NCI-H1694 treated with DMSO at 0.1 percent for 48 hours (cell line): ENCODE data around the gene CAPN7.
A peak's percentile ranks its signal among the peaks of the same experiment; 100 is the strongest.

ENCODE experiments used
- DNase-seq: peaks from one replicate; lab custom pipeline; 2025; lab: John Stamatoyannopoulos, UW

CAPN7 gene

DNA sequence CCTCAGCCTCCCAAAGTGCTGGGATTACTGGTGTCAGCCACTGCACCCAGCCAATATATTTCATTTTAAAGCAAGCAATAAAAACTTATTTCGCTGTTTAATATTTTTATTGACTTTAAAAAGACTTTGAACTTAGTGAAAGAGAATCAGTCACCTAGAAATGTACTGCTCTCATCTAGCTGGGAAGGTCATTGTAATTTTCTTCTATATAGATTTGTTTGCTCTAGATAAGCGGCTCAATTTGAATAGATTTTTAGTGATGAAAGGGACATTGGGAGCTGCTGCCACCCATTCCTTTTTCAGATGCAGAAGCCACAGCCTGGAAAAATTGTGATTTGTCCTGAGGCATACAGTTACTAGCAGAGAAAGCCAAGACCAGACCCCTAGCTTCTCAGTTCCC is 40.1 kb downstream of the CAPN7 start:
- DNase-seq = no peak

DNA sequence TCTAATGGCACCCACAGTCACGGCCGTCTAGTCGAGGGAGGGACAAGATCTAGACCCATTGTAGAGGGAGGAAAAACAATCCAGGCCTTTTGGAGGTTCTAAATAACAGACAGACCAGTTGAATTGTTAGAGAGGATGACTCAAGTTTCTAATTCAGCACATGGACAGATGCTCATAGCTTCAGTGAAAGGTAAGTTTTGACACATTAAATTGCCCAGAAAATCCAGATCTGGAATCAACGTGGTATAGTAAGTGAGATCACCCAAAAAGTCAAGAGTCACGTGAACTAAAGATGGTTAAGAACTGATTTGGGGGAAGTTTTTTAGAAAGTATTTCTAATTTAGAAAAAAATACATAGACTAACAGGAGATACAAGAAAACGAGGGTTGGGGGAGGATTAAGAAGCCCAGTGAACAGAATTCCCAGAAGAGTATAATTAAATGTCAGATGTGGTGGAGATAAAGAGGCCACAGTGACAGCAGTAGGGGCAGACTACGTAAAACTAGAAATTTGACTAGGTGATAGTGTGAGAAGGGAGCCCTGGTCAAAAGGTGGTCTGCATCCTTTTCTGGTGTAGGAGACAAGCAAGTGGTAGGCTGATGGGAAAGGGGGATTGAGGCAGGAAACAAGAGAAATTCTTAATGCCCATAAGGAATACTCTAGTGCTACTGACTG is 47.1 kb downstream of the CAPN7 start:
- DNase-seq = no peak

DNA sequence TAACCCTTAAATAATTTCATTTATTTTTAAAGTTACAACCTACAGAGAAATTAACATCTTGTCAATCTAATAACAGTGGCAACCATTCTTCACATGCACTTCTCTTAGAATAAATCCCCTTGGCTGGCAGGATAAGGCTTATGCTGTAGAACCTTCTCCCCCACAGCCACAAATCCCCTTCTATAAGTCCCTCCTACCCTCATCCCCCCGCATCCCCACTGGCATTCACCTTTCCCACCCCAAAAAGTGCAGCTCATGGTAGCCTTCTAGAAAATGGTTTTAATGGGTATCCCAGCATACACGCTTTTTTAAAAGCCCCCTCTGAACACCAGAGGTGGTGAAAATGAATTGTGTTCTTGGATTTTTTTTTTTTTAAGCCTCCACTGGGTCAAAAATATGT is 49.2 kb downstream of the CAPN7 start:
- no peak for DNase-seq

DNA sequence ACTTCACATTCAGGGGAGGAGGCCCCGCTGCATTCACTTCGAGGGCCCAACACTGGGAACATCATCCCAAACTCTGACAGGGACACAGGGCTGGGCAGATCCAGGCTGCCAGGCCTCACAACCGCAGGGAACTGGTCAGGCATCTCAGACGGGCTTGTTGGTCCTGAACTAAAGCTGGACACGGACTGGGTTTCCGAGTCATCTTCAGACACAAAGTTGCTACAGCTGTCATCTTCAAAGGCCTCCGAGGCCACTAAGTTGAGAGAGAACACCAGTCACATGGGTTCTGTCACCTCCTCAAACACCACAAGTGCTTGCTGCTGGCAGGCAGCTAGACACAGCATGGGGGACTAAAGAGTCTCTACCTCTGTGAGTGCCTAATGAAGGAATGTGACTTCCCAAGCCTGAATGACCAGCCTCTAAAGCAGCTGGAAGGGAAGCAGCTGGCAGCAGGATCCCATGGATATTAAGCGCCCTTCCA is 50.9 kb downstream of the CAPN7 start:
- DNase-seq = no peak

DNA sequence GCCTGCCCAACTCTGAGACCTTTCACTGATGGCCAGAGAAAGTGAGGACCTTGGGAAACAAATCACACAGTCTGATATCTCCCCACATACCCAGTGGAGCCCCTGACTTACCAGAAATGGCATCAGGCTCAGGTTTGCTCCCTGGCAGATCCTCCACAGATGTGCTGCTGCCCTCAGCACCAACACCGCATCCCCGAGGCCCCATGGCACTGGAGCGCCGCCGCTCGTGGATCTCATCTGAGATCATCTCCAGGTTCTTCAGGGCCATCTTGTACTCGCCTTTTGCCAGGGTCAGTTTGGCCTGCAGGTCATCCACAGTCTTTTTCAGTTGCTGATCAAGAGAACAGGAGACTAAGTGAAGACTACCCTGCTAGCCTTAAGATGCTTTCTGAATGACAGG is 52.7 kb downstream of the CAPN7 start:
- no peak for DNase-seq

DNA sequence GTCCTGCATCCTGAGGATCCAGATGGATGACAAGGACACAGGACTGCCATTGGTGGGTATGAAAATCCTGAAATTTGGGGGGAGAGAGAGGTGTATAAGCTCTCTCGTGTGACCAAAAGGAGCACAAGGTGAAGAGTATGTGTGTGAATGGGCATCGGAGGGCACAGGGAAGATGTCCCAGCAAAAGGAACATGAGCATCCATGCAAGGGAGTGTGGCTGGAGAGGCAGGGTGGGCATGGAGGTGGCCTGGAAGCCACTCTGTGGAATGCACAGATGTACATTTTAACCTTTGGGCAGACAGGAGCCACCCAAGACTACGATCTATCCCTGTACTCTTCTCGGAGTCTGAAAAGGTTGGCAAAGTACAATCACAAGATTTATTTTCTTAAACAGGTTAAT is 54.5 kb downstream of the CAPN7 start:
- DNase-seq = no peak

DNA sequence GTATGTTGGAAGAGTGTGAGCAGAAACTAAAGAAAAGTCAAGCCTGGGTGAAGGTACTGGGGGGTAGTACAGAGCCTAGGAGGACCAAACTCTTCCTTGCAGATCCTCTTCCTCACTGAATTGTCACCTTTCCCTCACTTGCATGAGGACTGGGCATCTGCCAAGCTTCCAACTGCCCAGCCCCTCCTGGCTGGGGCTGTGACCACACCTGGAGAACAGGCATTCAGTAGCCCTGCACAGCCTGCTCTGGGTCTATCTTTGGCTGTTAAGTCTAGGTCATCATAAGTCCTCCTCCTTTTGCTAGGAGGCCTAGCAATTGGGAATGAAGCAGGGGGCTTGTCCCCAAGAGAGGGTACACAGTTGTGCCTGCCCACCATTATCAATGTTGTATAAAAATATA is 55.2 kb downstream of the CAPN7 start:
- DNase-seq = no peak

DNA sequence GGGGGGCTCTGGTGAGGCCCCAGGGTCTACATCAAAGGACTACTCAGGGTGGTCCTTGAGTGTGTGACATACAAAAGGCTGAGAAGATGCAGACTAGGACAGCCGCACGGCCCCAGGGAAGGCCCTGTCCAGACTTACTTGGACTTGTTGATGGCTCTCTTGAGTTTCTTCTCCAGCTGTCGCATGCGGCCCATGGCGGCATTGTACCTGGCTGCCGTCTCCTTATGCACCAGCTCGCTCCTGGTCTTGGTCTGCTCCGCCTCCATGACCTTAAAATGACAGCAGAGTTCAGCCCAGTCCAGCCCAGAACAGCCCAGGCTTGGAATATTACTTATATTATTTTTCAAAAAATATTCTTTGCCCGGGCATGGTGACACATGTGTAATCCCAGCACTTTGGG is 56.0 kb downstream of the CAPN7 start:
- no peak for DNase-seq

DNA sequence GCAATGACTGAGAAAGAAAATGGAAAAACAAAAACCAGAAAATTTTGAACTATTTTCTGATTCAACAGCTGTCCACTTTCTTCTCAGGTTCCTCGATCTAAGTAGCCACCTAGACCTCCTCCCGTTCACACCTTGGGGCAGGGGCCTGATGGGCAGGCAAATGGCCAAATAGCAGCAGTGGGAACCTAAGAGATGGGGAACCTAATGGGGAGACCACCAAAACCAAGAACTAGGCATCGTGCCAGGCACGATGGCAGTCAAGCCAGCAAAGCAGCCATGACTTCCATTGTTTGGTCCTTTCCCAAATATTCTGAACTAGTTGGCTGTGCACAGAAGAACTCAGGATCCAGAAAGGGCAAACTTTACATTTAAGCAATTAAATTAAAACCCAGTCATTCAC is 57.1 kb downstream of the CAPN7 start:
- no peak for DNase-seq

DNA sequence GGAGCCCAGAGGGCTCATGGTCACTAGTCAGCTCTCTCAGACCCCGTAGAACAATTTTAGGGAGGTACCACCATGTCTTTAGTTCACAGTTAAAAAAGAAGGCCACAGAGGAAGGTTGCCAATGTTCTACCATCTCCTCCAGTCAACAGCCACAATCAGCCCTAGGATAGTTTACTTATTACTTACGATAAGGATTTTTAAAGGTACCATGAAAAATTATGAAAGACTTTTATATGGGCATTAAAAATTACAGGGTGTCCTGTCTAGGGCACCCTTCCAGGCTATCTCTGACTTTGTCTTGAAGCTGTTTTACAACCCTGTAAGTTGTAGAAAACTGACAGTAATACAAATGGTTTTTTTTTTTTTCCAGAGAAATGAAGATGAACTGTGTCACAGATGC is 57.9 kb downstream of the CAPN7 start:
- DNase-seq = no peak

DNA sequence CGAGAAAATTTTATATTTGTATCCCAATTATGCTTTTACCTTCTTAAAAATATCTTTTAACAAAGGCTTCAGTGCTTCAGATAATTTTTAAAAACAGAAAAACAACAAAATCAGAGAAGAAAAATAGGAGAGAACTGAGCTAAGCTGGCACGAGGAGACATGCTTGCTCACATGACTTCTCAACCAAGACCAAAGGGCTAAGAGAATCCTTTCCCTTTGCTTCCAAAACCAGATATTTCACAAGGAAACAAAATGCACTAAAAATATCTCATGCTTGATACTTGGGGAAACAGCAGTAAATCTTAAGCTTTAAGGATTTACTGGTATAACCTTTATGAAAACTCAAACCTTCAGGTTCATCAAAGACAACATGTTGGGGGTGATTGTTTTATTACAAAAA is 58.4 kb downstream of the CAPN7 start:
- DNase-seq = no peak

DNA sequence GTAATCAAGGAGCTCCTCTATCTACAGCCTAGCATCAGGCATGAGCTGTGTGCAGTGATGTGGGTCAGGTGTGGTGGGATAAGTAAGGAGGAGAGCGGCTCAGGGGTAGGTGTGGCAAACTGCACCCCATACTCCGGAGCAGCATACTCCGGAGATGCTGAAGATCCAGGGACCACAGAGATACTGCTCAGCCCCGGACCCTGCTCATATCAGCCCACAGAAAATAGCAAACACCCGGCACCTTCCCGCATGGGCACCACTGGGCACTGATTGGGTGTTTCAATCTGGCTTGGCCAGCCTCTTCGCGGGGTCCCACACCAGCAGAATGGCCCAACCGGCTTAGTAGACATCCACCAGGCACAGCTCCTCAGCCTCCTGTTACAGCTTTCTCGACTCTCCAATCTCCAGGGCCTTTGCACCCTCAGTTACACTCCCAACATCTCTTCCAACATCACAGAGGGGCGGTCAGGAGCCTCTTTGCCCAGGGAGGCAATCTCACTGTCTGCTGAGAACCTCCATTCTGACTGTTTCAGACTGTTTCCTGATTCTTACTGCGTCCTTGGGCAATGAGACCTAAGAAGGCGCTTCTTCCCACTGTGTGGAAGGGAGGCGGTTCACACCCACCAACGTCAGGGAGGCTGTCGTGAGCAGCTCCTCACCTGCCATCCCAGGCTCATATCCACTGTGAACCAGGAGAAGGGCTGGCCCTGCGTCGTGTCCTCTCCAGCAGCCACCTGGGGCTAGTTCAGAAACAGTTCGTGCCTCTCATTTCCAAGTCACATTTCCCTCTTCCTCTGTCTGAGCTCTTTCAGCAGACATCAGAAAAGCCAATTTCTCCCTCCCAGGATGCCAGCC is 59.8 kb downstream of the CAPN7 start:
- DNase-seq = no peak

DNA sequence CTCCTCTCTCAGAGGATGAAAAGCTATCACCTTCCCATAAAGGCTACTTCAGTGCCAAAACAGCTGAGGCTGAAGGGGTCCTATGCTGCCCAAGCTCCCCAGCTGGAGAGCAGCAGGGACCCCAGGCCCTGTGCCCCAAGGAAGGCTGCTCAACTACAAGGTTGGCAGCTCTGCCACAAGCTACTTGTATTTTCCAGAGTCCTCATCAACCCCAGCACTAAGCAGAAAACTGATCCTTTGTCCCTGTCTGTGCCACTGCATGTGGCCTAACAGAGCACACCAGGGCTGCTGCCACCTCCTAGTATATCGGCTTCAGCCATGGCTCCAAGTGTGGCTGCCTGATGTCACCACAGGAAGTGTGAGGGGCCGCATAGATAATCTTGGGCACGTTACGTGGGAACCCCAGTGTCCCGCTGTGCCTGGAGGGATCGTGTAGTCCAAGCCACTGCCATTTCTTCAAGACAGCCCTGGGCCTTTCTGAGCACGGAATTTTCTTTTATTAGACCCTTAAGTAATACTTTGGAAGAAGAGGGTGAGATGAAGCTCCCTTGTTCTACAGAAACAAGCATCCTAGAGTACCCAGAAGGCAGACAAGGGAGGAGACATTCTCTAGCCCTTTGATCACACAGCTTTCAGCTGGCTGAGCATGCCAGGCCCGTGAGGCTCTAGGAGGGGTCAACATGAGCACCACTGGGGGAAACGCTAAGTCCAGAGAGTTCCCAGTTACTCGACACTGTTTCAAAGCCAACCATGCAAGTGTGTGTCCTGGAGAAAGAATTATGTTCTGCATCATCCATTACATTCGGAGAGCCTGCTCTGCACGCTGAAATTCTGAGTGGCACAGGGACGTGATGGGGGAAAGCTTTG is 60.7 kb downstream of the CAPN7 start:
- DNase-seq = no peak

DNA sequence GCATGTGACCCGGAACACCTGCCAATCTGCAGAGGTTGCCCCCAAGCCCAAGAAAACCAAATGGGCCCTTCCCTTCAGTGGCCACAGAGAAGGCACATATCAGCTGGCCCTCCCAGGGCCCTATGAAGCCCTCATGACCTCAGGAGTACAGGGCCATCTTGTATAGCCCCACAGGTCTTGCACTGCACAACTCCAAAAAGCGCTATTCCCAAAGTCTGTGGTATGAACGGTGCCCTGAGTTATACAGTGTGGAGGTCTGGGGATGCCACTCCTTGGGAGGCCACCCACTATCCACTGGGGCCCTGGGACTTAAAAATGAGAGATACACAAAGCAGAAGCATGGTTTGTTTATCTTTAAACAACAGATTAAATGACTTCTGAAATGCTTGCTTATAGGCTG is 61.5 kb downstream of the CAPN7 start:
- DNase-seq = no peak

DNA sequence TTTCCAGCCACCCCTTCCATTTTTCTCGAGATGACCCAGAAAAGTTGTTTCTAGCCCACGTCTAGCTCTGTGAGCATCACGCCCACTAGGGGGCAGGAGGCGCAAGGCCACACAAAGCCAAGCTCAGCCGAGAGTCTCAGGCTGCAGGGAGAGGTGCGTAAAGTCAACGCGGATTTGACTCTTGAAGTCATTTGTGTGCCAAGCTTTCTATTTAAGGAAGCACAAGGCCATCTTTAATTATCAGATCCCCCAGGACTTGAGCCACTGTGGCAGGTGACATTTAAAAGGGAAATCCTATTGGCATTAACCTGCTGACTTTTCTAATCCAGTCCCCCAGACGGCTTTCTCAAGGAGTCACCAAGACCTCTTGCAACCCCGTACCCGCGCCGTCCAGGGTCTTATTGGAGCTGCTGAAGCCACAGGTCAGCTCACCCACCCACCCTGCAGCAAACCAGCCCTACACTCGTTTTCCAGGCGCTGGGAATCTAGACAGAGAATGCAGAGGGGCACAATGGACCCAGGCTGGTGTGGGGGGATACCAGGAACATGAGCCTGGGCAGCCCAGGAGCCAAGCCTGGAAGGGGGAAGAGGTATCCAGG is 62.1 kb downstream of the CAPN7 start:
- DNase-seq = peak; percentile 50

DNA sequence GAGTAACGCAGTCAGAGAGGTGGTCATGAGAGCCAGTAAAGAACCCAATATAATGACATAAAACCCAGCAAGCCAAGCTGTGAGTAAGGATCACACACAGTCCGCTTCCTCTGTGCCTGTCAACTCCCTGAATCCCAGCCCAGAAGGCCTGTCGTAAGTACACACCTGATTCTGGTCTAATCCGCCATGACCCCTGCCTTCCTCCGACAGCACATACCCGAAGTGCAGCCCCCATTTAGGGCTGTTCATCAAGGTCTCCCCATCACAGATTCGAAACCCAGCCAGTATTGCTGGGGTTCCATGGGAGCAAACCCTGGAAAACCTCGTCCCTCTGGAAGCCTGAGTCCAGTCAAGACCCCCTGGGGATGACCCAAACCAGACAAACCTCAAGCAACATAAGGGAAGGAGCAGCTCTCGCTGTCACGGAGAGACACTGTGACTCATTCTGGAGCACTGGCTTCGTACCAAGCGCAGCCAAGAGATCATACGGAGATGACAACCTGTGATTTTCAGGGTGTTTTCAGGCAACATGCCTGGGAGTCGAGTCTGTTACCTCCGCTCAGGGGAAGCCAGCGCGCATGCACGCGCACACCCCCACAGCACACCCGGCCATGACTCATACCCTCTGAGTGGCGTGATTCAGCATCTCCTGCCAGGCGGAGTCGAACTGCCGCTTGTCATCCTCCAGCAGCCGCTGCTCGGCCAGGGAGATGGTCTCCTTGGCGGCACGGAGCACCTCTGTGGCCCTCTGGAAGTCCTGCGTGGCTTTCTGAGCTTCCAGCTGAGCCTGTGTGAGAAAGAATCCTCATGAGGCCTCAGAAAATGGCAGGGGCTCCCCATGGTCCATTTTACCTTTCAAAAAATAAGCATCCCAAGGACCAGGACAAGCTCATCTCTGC is 63.3 kb downstream of the CAPN7 start:
- DNase-seq = peak; percentile 39

DNA sequence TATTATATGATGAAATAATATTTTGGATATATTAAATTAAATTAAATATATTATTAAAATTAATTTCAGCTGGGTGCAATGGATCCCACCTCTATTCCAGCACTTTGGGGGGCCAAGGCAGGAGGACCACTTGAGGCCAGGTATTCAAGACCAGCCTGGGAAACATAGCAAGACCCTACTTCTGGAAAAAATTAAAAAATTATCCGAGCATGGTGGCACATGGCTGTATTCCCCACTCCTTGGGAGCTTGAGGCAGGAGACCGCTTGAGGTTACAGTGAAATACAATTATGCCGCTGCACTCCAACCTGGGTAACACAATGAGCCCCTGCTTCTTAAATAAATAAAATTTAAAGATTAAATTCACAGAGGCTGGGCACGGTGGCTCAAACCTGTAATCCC is 65.0 kb downstream of the CAPN7 start:
- DNase-seq = no peak

DNA sequence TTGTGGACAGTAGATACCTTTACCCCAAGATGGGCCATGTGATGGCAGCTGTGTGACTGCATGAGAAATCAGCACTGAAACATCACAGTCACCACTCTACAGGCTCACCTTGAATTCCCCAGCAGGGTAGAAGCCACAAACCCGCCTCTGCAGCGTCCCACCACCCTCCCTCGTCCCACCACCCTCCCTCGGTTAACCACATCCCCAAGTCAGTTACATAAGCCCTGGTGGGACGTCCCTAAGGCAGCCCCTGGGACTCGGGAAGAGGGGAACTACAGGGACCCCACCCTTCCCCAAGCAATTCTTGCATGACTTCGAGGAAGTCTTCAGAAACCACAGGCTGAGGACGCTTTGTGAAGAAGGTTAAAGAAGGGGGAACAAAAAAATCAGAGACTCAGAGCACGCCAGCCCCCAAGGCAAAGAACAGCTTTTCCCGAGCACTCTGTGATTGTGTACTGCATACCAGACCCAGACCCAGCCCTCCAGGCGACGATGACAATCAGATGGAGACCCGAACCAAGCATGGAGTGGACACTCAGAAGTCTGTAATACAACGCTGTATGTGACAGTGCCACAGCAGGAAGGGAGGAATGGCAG is 65.8 kb downstream of the CAPN7 start:
- DNase-seq = no peak

DNA sequence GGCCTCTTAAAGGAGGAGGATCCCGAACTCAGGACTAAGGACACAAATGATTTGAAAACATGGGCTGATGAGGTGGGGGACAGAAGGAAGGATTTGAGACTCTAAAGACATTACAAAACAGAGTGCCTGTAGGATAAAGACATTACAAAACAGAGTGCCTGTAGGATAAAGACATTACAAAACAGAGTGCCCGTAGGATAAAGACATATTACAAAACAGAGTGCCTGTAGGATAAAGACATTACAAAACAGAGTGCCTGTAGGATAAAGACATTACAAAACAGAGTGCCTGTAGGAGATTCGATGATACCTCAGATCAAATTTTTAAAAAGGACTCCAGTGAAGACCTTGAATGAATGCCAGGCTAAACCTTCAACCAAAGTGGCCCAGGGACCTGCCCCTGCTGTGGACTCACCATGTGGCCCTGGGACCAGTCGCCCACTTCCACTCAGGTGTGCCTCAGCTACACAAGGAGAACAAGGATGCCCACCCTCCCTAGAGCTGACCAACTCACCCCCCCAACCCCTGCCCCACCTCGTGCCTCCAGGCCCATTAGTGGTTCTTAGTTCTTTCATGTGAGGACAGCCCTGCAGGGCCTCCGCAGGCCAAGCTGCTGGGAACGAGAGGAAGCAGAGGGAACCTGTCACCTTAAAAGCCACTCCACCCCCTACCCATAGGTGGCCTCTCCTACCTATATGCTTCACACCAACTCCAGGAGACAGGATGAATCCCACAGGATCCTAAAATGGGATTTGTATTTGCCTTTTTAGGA is 66.6 kb downstream of the CAPN7 start:
- no peak for DNase-seq

DNA sequence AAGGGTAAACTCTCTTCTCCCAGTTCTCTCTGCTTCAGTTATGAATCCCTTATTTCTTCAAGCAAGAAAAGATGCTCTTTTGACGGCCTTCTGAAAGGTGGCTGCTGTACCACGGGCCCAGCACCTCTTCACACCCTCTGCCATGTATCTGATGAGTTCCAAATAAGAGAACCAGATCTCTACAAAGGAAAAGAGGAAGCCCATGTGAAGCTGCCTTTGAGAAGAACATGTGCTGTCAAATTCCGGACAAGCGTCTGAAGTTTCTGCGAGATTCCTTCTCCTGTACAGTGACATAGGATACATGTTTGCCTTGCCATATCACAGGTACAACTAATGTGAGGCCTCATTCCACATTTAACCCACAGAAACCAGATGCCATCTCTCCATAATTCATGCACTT is 67.2 kb downstream of the CAPN7 start:
- DNase-seq = no peak
